Measurements from ENCODE around the gene SHQ1.
"Not testable (repeated sequence)": the region's sequence is repeated elsewhere in the genome, so short reads cannot be mapped to it uniquely, and the experiment has no call there.

SHQ1 gene

DNA sequence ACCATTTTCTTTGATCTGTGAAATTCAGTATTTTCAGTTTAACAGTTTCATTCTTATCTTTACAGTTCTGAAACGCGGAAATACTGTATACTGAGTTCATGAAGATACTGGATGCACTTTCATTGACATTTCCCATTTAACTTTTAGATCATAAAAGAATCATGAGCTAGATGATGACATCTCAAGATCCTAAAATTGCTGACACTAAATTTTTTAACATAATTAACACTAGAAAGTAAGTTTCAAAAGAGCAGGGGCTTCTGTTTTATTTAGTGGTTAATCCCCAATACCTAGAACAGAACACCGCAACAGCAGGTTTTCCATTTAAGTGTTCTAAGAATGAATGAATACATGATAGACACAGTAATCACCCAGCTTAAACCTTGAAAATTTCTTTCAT, 54.2 kb downstream of the SHQ1 start:
- no peak for DNase-seq (ENCODE audit: low read depth)
- TF ChIP-seq CTCF (IDR thresholded peaks at IDR 0.05; ENCODE audit: low read depth, low read length, missing control alignments) = no peak
- H3K4me3 ChIP-seq (ENCODE audit: low read depth, low read length) = no peak overlapping the region

- H3K4me3 ChIP-seq (ENCODE audit: low read depth, low read length) = no peak overlapping the region
- DNase-seq (ENCODE audit: low read depth) = no peak
- no peak for TF ChIP-seq CTCF (IDR thresholded peaks at IDR 0.05; ENCODE audit: low read depth, low read length, missing control alignments)
Observed at GRCh38 chr3:72791161-72791560, 57.1 kb downstream of the SHQ1 start.

- H3K4me3 ChIP-seq (ENCODE audit: low read depth, low read length) = no peak overlapping the region
- DNase-seq (ENCODE audit: low read depth) = no peak
- TF ChIP-seq CTCF (IDR thresholded peaks at IDR 0.05; ENCODE audit: low read depth, low read length, missing control alignments) = no peak
Observed at GRCh38 chr3:72789786-72790185, 58.5 kb downstream of the SHQ1 start.

- not testable (repeated sequence) for H3K4me3 ChIP-seq (ENCODE audit: low read depth, low read length); DNase-seq (ENCODE audit: low read depth)
Observed at GRCh38 chr3:72788232-72788631, 60.0 kb downstream of the SHQ1 start.

DNA sequence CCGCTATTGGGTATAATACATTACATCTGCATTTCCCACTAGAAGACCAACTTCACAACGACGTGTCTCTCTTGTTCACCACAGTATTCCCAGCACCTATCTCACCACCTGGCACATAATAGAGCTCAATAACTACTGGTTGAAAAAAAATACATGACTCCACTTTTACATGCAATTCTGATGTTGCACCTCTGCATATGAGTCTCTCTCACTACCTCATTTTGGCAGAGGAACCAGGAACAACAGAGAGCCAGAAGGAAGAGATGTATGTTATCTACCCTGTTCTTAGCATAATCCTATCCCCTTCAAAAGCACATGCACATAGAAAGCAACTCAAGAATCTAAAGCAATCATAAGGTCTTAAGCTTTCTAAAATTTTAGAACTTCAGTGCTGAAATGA, 61.6 kb downstream of the SHQ1 start:
- DNase-seq (ENCODE audit: low read depth) = no peak
- H3K4me3 ChIP-seq (ENCODE audit: low read depth, low read length) = no peak overlapping the region
- TF ChIP-seq CTCF (IDR thresholded peaks at IDR 0.05; ENCODE audit: low read depth, low read length, missing control alignments) = no peak

DNA sequence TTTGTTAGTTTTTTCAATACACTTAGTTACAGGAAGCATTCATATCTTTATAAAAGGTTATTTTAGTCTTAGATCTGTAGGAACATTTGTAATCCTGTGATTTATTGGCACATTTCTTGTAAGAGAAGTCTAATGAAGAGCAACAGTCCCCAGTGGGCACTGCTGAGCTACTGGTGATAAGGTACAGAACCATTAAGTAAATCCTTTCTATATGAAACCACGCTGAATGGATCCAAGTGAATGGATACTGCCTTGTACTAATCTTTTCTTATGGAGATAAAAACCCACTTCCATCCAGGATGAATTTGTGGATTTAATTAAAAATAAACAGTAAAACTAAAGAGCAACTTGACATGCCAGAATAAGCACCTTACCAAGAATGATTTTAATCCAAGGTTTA, 64.0 kb downstream of the SHQ1 start:
- TF ChIP-seq CTCF (IDR thresholded peaks at IDR 0.05; ENCODE audit: low read depth, low read length, missing control alignments) = no peak

DNA sequence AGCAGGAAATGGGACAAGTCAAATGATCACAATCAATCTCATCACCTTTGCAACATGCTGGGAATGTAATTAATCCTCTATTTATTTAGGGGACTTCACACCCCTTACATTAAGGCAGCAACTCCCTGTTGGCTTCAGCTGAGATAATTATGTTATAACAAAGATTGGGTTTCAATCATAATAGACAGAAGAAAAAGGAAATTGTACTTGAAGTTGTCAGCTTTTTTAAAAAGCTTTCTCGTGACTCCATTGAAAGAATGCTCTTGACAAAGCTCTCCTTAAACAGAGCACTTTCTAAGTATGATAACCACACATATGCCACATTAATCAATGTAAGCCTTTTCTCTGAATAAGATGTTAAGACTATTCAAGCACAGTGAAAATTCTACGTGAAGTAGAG, 65.7 kb downstream of the SHQ1 start:
- H3K4me3 ChIP-seq (ENCODE audit: low read depth, low read length) = no peak overlapping the region
- DNase-seq (ENCODE audit: low read depth) = no peak
- TF ChIP-seq CTCF (IDR thresholded peaks at IDR 0.05; ENCODE audit: low read depth, low read length, missing control alignments) = no peak

More for the DNA sequence above, 64.0 kb downstream of the SHQ1 start:
- DNase-seq (ENCODE audit: low read depth) = no peak
- H3K4me3 ChIP-seq (ENCODE audit: low read depth, low read length) = no peak overlapping the region
